GM19372 (cell line): ENCODE results near the gene FBXL16.

Experiments
- ATAC-seq: cut with Tn5 transposase; IDR thresholded peaks from one replicate; pipeline ENCODE4 v1.9.1; 2021; ENCODE audit warnings: mild to moderate bottlenecking, low read depth, moderate library complexity; ENCODE audit not compliant: unreplicated experiment

FBXL16 gene

GRCh38 chr16:735982-736453 is 30.4 kb upstream of the FBXL16 start:
- ATAC-seq: no peak

DNA sequence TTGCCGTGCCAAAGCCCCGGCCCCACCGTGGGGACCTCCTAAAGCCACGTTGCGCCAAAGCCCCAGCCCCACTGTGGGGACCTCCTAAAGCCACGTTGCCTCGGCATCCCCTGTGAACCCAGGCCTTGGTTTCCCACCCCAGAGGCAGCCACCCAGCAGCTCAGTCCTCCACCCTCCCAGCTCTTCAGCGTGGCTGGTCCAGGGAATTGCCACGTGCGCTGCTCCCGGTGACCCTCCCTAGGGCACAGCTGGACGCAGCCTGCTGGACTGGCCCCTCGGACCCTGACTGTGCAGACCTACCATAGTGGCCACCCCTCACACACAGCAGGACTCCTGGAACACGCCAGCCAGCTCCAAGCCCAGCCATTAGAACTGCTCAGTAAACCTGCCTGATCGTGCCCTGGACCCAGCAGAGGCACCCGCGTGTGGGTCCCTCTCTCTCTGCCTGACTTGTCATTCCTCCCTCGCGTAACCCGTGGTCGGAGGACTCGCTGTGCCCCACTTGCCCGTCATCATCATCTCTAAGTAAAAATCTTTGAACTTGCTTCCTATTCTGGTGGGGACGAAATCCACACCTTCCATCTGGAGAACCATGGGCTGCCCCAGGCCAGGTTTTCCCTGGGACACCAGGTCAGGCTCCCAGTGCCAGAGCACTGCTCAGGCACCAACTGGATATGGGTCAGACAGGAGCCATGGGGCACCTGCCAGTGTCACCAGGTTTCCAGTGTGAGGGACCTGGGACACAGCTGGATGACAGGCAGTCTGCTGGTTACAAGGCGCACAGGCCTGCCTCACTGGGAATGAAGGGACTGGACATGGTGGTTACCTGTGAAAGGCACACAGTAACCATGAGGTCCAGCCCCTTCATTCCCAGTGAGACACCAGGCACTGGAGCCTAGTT is 29.6 kb upstream of the FBXL16 start:
- no peak for ATAC-seq

DNA sequence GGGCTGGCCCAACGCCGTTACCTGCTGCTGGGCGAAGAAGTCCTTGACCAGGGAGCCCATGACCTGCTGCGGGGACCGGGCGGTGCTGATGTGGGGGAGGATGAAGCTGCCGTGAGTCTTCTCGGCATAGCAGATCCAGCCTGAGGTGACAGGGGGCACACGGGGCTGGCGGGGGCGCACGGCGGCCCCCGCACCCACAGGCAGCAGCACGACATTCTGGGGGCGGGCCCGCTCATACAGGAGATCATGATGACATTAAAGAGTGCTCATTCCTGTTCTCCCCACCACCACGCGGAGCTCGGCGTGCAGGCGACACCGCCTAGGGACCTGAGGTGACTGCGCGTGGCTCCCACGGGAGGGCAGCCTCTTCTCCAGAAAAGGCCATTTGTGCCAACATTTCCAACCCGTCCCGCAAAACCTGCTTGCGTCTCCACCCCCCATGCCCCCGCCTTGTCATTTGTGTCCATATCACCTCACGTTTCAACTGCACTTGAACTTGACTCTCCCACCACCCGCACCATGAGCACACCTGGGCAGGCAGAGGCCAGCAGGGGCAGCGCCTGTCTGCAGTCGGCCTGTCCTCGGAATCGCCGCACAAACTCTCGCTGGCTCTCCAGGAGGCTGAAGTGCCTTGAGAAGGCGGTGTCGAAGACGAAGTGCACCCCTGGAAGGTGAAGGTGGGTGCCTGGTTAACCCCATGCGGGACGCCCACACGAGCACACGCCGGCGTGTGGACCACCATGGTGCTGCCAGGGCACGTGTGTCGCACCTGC is 28.8 kb upstream of the FBXL16 start:
- no peak for ATAC-seq

- ATAC-seq: no peak
These were observed 28.0 kb upstream of the FBXL16 start for GRCh38 chr16:733382-734207.

GRCh38 chr16:732936-733335 is 27.3 kb upstream of the FBXL16 start:
- ATAC-seq: no peak

DNA sequence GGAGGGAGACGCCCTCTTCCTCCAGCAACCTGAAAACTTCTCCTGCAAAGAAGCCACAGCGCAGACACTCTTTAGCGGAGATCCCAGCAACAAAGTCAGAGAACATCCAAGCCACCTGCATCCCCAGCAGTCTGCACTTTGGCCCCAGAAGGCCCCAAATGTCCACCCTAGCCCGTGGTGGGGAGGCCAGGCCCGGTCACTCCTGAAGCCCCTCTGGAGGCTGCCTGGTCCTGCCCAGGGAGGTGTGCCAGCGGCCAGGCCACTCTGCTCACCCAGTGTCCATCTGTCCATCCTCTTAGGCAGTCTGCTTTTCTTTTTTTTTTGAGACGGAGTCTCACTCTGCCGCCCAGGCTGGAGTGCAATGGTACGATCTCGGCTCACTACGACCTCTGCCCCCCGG is 26.7 kb upstream of the FBXL16 start:
- no peak for ATAC-seq

DNA sequence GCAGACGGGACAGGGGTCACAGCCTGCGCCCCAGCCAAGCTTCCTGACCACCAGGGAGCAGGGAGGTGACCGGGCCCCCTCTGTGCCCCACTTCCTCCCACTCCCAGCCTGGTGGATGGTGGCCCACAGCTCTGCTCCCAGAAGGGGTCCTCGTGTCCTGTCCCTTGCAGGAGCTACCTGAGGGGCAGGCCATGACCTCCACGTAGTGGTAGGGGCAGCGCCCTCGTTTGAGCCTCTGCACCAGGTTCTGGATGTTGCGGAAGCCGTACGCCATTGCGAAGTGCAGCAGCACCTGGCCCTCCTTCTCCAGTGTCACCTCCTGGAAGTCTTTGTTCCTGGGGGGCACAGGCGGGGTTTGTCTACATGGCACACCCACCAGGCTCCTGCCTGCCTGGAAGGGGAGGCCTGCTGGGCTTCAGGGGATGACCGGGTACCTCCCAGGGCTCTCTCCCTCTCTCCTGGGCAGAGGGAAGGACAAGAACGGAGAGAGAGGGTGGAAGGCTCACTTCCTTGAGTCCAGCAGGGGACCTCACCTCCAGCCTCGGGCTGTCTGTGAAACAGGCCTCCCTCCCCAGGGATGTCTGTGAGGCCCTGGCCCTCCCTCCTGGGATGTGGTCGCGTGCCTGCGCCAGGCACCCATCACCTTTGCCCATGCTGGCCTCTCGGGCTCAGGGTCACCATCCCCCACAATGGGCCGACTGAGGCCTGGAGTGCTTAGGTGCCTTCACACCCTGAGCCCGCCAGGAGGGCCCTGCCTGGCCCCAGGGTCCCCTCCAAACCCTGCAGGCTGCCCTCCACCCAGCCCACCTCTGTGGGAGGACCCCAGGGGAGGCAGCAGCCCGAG is 25.3 kb upstream of the FBXL16 start:
- no peak for ATAC-seq

- ATAC-seq: no peak
These were observed 24.4 kb upstream of the FBXL16 start for GRCh38 chr16:729768-730665.

DNA sequence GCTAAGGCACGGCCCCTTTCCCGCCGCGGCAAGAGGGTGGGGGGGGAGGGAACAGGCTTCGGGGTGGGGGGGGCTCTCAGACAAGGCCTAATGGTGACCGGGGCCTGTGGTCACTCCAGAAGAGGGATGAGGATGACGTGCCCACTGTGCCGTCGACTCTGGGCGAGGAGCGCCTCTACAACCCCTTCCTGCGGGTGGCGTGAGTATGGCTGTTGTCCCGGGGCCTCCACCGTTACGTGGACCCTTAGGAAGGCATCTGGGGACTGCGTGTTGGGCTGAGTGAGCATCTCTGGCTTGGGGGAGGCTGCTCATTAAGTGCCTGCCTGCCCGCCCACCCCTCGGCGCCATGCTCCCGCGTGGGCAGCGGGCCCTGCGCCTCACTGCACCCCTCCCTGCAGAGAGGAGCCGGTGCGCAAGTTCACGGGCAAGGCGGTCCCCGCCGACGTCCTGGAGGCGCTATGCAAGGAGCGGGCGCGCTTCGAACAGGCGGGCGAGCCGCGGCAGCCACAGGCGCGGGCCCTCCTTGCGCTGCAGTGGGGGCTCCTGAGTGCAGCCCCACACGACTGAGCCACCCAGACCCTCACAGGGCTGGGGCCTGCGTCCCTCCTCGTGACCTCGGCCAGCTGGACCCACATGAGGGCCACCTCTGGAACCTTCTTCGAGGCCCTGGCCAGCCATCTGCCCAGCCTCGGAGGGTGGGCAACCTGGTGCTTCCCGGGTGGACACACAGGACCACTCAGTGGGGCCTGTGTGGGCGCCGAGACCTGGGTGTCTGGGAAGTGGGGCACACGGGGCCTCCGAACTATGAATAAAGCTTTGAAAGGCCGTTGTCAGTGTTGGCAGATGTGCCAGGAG is 23.5 kb upstream of the FBXL16 start:
- ATAC-seq: no peak

DNA sequence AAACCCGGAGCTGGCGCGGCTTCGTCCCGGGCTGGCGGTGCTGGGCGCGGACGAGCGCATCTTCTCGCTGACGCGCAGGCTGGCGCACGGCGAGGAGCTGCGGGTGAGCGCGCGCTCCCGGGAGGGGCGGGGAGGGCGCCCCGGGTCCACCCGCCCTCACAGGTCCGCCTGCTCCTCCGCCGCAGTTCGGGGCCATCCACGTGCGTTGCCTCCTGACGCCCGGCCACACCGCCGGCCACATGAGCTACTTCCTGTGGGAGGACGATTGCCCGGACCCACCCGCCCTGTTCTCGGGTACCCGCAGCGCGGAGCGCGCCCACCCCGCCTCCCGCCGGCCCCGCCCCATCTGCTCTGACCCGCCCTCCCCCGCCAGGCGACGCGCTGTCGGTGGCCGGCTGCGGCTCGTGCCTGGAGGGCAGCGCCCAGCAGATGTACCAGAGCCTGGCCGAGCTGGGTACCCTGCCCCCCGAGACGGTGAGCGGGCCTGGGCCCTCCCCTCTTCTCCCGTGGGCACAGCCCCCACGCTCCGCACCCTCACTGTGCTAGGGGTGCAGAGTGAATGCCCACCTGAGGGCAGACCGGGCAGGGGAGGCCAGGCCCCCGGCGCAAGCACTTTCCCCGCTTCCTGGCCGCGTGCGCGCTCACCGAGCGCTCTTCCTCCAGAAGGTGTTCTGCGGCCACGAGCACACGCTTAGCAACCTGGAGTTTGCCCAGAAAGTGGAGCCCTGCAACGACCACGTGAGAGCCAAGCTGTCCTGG is 22.7 kb upstream of the FBXL16 start:
- peak; percentile 42 for ATAC-seq

GRCh38 chr16:727291-727977 is 21.8 kb upstream of the FBXL16 start:
- ATAC-seq: no peak

- ATAC-seq: no peak
These were observed 21.1 kb upstream of the FBXL16 start, which contains the start of the genes CCDC78 and HAGHL for GRCh38 chr16:726438-727290. Gene CCDC78, minus strand, starts transcription at chr16:726443. Its CDS starts 76 bp downstream, at chr16:726367. Gene HAGHL, plus strand, starts transcription at chr16:727106. Its CDS starts 404 bp downstream, at chr16:727510.

GRCh38 chr16:726188-726437 is 20.5 kb upstream of the FBXL16 start:
- ATAC-seq: no peak

GRCh38 chr16:725463-726187 is 20.0 kb upstream of the FBXL16 start:
- no peak for ATAC-seq

DNA sequence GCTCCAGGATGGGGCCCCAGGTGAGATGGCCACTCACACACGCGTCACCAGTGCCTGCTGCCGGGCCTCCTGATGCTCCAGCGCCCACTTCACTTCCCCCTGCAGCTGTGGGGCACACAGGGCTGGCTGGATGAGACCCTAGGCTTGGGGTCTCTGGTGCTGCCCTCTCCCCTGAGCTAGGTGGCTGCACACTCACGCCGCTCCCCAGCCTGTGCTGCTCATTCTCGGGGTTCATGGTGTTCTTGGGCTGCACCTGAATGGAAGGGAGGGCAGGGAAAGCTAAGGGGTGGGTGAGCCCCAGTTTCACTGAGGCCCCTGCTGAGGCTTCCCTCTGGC is 19.4 kb upstream of the FBXL16 start:
- no peak for ATAC-seq
